ENCODE results near the gene RPUSD4.

DNA sequence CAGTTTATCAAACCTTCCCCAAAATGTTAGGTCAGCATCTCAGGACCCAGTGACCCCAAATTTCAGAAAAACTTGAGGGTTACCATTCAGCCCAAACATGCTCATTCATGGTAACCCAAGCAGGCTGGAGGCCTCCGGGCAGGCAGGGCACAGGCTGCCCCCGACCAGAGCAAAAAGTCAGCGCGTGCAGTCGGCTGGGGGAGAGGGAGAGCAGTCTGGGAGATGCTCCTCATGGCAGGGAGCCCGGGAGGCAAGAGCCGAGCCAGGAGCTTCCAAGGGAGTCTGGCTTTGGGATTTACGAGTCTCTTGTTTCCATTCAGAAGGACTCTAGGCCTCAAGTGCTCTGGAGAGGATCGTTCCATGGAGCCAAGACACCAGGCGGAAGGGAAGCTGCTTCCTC lies 45.7 kb downstream of the RPUSD4 start:
- no peak for TF ChIP-seq POLR2A (IDR thresholded peaks at IDR 0.05)
- TF ChIP-seq, protein P1, sequence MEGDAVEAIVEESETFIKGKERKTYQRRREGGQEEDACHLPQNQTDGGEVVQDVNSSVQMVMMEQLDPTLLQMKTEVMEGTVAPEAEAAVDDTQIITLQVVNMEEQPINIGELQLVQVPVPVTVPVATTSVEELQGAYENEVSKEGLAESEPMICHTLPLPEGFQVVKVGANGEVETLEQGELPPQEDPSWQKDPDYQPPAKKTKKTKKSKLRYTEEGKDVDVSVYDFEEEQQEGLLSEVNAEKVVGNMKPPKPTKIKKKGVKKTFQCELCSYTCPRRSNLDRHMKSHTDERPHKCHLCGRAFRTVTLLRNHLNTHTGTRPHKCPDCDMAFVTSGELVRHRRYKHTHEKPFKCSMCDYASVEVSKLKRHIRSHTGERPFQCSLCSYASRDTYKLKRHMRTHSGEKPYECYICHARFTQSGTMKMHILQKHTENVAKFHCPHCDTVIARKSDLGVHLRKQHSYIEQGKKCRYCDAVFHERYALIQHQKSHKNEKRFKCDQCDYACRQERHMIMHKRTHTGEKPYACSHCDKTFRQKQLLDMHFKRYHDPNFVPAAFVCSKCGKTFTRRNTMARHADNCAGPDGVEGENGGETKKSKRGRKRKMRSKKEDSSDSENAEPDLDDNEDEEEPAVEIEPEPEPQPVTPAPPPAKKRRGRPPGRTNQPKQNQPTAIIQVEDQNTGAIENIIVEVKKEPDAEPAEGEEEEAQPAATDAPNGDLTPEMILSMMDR (IDR thresholded peaks at IDR 0.05): no peak

Measured in heart left ventricle (tissue), 13 donors.